ENCODE results near the gene ITPR1.
A peak's percentile ranks its signal among the peaks of the same experiment; 100 is the strongest.

ITPR1 gene

GRCh38 chr3:4849739-4850138 is 356.6 kb downstream of the ITPR1 start:
- TF ChIP-seq, protein P1, sequence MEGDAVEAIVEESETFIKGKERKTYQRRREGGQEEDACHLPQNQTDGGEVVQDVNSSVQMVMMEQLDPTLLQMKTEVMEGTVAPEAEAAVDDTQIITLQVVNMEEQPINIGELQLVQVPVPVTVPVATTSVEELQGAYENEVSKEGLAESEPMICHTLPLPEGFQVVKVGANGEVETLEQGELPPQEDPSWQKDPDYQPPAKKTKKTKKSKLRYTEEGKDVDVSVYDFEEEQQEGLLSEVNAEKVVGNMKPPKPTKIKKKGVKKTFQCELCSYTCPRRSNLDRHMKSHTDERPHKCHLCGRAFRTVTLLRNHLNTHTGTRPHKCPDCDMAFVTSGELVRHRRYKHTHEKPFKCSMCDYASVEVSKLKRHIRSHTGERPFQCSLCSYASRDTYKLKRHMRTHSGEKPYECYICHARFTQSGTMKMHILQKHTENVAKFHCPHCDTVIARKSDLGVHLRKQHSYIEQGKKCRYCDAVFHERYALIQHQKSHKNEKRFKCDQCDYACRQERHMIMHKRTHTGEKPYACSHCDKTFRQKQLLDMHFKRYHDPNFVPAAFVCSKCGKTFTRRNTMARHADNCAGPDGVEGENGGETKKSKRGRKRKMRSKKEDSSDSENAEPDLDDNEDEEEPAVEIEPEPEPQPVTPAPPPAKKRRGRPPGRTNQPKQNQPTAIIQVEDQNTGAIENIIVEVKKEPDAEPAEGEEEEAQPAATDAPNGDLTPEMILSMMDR (IDR thresholded peaks at IDR 0.05; ENCODE audit: low read depth, low read length), result no peak
- DNase-seq (ENCODE audit: low read depth, low spot score), result no peak
- in situ Hi-C loops (cut with HindIII; ENCODE audit: low sequenced_read_pairs), result no loop called here
- no peak overlapping the region for H3K4me3 ChIP-seq (ENCODE audit: low read depth, low read length)

- TF ChIP-seq, protein P1 (IDR thresholded peaks at IDR 0.05; ENCODE audit: low read depth, low read length), result no peak
- DNase-seq (ENCODE audit: low read depth, low spot score), result no peak
- in situ Hi-C loops (cut with HindIII; ENCODE audit: low sequenced_read_pairs), result no loop called here
- H3K4me3 ChIP-seq (ENCODE audit: low read depth, low read length), result no peak overlapping the region
These were observed 357.2 kb downstream of the ITPR1 start for GRCh38 chr3:4850211-4850927.

DNA sequence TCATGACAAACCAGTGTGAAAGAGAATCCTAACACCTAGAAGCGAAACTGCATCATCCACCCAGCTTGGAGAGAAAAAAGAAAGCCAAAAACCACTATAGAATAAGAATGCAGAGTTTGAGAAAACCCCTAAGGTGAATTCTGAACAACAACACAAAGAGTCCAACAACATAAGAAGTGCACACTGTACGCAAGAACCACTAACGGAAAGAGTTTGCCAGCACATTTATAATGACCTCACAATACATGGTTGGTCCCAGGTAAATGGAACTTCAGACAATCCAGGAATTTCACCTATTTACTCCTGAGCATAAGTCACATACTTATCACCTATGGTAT is 357.7 kb downstream of the ITPR1 start:
- in situ Hi-C loops (cut with HindIII; ENCODE audit: low sequenced_read_pairs), result no loop called here
- TF ChIP-seq, protein P1 (IDR thresholded peaks at IDR 0.05; ENCODE audit: low read depth, low read length), result no peak

GRCh38 chr3:4852780-4853748 is 359.9 kb downstream of the ITPR1 start:
- H3K4me3 ChIP-seq (ENCODE audit: low read depth, low read length), result no peak overlapping the region
- in situ Hi-C loops (cut with HindIII; ENCODE audit: low sequenced_read_pairs), result no loop called here
- TF ChIP-seq, protein P1 (IDR thresholded peaks at IDR 0.05; ENCODE audit: low read depth, low read length), result no peak
- DNase-seq (ENCODE audit: low read depth, low spot score), result peak; percentile 62

More for the DNA sequence above, 357.7 kb downstream of the ITPR1 start:
- DNase-seq (ENCODE audit: low read depth, low spot score), result no peak
- H3K4me3 ChIP-seq (ENCODE audit: low read depth, low read length), result no peak overlapping the region

- in situ Hi-C loops (cut with HindIII; ENCODE audit: low sequenced_read_pairs), result no loop called here
- H3K4me3 ChIP-seq (ENCODE audit: low read depth, low read length), result no peak overlapping the region
- no peak for DNase-seq (ENCODE audit: low read depth, low spot score)
- TF ChIP-seq, protein P1 (IDR thresholded peaks at IDR 0.05; ENCODE audit: low read depth, low read length), result no peak
These were observed 360.6 kb downstream of the ITPR1 start for GRCh38 chr3:4853749-4854140.

DNA sequence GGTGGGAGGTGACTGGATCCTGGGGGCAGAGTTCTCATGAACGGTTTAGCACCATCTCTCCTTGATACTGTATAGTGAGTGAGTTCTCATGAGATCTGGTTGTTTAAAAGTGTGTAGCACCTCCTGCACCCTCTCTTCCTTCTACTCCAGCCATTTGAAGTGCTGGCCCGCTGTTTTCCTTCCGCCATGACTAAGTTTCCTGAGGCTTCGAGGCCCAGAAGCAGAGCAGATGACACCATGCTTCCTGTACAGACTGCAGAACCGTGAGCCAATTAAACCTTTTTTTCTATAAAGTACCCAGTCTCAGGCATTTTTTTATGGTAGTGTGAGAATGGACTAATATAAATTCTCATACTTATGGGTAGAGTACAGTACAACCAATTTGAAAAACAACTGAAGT is 362.5 kb downstream of the ITPR1 start:
- in situ Hi-C loops (cut with HindIII; ENCODE audit: low sequenced_read_pairs), result no loop called here
- H3K4me3 ChIP-seq (ENCODE audit: low read depth, low read length), result no peak overlapping the region
- TF ChIP-seq, protein P1 (IDR thresholded peaks at IDR 0.05; ENCODE audit: low read depth, low read length), result no peak
- DNase-seq (ENCODE audit: low read depth, low spot score), result no peak
